Purkinje cell (primary cell): ENCODE data around the gene MEX3C. TPM values are rescaled to one million over a fixed set of nuclear protein-coding genes. Genes with fewer than 3 reads are reported as not detected.

Experiments
- polyA plus RNA-seq: library from polyadenylated mRNA; unstranded; fragments of >200 nt; fragmentation: Nextera tagmentation; gene quantifications from 2 replicates; pipeline ENCODE4 v1.2.1, GENCODE V29; 2014

Gene MEX3C
- polyA plus RNA-seq = 12.2 and 13.3 TPM in 2 replicates

DNA sequence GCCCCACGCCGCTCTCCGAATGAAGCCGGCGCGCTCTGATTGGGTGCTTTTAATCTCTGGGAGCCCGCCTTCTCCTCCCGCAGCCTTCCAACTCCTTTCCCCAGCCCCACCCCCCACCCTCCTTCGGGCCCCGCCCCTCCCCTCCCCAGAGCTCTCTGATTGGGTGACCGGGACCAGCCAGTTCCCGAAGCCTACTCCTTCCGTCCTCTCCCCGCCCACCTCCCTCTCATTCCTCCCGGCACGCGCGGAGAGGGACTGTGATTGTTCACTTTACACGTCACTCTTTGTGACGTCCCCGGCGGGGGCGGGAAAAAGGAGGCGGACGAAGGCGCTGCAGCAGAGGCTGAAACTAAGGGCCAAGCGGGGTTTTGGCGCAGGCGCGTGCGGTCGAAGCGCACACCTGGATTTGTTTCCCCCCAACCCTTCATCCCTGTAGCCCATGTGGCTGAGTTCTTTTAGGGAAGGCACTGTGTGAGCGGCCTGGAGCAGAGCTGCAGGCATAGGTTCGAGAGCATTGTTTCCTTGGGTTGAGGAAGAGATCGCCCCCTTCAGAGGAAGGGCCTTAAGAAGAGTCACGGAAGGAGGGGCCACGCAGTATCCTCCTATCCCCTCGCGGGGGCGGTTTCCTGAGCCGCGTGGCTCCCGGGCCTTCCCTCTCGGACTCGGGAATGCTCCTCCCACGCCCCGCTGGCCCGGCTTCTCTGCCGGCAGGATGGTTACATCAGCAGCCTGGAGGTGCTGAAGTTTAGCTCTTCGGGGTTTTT is at the start of gene MEX3C:
MEX3C (minus strand) TSS at position 21 of the 764 bp plus-strand sequence. CDS start 361 bp downstream, outside the sequence.

Other genes with a start within 250 kb of the MEX3C start
- 2.6 and 7.6 TPM in 2 replicates for gene ELAC1, start 229.6 kb downstream of the MEX3C start, polyA plus RNA-seq
- gene SMAD4, start 167.5 kb downstream of the MEX3C start, polyA plus RNA-seq = 5.0 and 11.7 TPM in 2 replicates